ENCODE results near the gene UCMA.

- no peak for TF ChIP-seq EZH2 (IDR thresholded peaks at IDR 0.05)
- TF ChIP-seq POLR2AphosphoS5 (IDR thresholded peaks at IDR 0.05; ENCODE audit: borderline replicate concordance, low read depth, low read length): no peak
- no peak for TF ChIP-seq FOXP2 (optimal IDR thresholded peaks at IDR 0.05; ENCODE audit: control extremely low read depth, extremely low read length, insufficient read depth)
Measured at GRCh38 chr10:13191362-13191761, 42.8 kb downstream of the UCMA start.
